GM12878 (cell line): ENCODE data around the gene MAML2. TPM values are rescaled to one million over a fixed set of nuclear protein-coding genes. Genes with fewer than 3 reads are reported as not detected.

Experiments
- ATAC-seq: fragments of 200-7000 bp; cut with Tn5 transposase; 3 replicates; pipeline ENCODE4 v1.9.1; 2020; ENCODE audit warnings: mild to moderate bottlenecking, moderate library complexity
- BruUV-seq: library from RNA; stranded (reverse); fragments of 400-500 nt; replicated peaks from 2 replicates; lab custom pipeline; 2021; lab: Mats Ljungman, UMichigan
- CTCF ChIA-PET: fragments of 300-600 bp; sonication (Branson Sonifier 250); formaldehyde crosslinking; extraction: SDS; loops from one replicate; lab custom pipeline; 2021; ENCODE audit warnings: inconsistent platforms; lab: Yijun Ruan, JAX
- POLR2A ChIA-PET: fragments of 350-600 bp; formaldehyde crosslinking; extraction: SDS; loops from one replicate; lab custom pipeline; 2021; ENCODE audit warnings: inconsistent platforms; lab: Charles Lee
- RAD21 ChIA-PET: fragments of 300-600 bp; sonication (Branson Sonifier 250); formaldehyde crosslinking; loops from one replicate; lab custom pipeline; 2023; ENCODE audit warnings: antibody characterized with exemption; ENCODE audit not compliant: unreplicated experiment; lab: Charles Lee
- SMC1A ChIA-PET: fragments of 300-600 bp; sonication (Branson Sonifier 250); formaldehyde crosslinking; loops from one replicate; lab custom pipeline; 2023; ENCODE audit not compliant: unreplicated experiment, uncharacterized antibody; lab: Charles Lee
- DNase-seq: peaks from one replicate; pipeline ENCODE4 v3.0.0-alpha.2; 2011; ENCODE audit warnings: low read depth, low spot score
- FAIRE-seq: peaks from 3 replicates; lab custom pipeline; 2011; peaks lifted over from hg19 to GRCh38; lab: Jason Lieb, UNC
- H2AFZ ChIP-seq: 2 replicates; pipeline ENCODE4 v1.6.0; 2011; ENCODE audit warnings: low read depth, low read length, control low read depth; ENCODE audit not compliant: control insufficient read depth
- H3K27ac ChIP-seq: 2 replicates; pipeline ENCODE4 v1.5.1; 2011; ENCODE audit warnings: control low read depth; ENCODE audit not compliant: control insufficient read depth, insufficient read depth
- H3K27me3 ChIP-seq, 2 experiments: replicated peaks in 1 of 2; 2 replicates each; pipeline versions ENCODE4 v1.6.0 to v1.6.1; 2011; ENCODE audit warnings: low read length in 1 of 2; ENCODE audit not compliant: control insufficient read depth in 2 of 2, insufficient read depth in 2 of 2
- H3K36me3 ChIP-seq, 2 experiments: 2 replicates each; pipeline ENCODE4 v1.5.1; 2011; ENCODE audit warnings: low read length in 1 of 2; ENCODE audit not compliant: control insufficient read depth in 2 of 2, insufficient read depth in 2 of 2
- H3K4me1 ChIP-seq: 2 replicates; pipeline ENCODE4 v1.6.1; 2011; ENCODE audit warnings: mild to moderate bottlenecking, low read length, moderate library complexity, mixed read lengths; ENCODE audit not compliant: control insufficient read depth, insufficient read depth
- H3K4me2 ChIP-seq: 2 replicates; pipeline ENCODE4 v1.6.0; 2011; ENCODE audit warnings: control low read depth; ENCODE audit not compliant: control insufficient read depth, insufficient read depth
- H3K4me3 ChIP-seq: fragments of 200-600 bp; sonication (generic); 2 replicates; pipeline ENCODE4 v1.5.1; 2016
- H3K79me2 ChIP-seq: 2 replicates; pipeline ENCODE4 v1.6.0; 2011; ENCODE audit warnings: low read length; ENCODE audit not compliant: control insufficient read depth, insufficient read depth
- H3K9ac ChIP-seq: 2 replicates; pipeline ENCODE4 v1.8.0; 2011; ENCODE audit warnings: low read length, control low read depth, mixed read lengths; ENCODE audit not compliant: control insufficient read depth, insufficient read depth
- H3K9me3 ChIP-seq: replicated peaks from 3 replicates; pipeline ENCODE4 v1.5.1; 2011; ENCODE audit warnings: mild to moderate bottlenecking, low read length; ENCODE audit not compliant: control insufficient read depth, insufficient read depth
- H4K20me1 ChIP-seq: 2 replicates; pipeline ENCODE4 v1.6.0; 2011; ENCODE audit not compliant: control insufficient read depth, insufficient read depth
- BCL3 ChIP-seq: IDR thresholded peaks from 2 replicates; pipeline ENCODE4 v1.6.1; 2011; ENCODE audit warnings: borderline replicate concordance, low read depth, mild to moderate bottlenecking, moderate library complexity, low read length; ENCODE audit not compliant: insufficient read depth, poor library complexity, severe bottlenecking
- IKZF2 ChIP-seq, 2 experiments: fragments of 450-650 bp; IDR thresholded peaks; 2 replicates each; pipeline ENCODE4 v1.6.1; 2017; ENCODE audit warnings: mild to moderate bottlenecking in 2 of 2, moderate library complexity in 2 of 2
- RAD21 ChIP-seq: IDR thresholded peaks from 2 replicates; pipeline ENCODE4 v1.6.1; 2011; ENCODE audit warnings: mild to moderate bottlenecking, low read depth, low read length, moderate library complexity; ENCODE audit not compliant: insufficient read depth
- RB1 ChIP-seq: fragments of 450-650 bp; formaldehyde crosslinking; IDR thresholded peaks from 2 replicates; pipeline ENCODE4 v1.6.1; 2017; ENCODE audit warnings: mild to moderate bottlenecking, borderline replicate concordance
- SREBF1 ChIP-seq: IDR thresholded peaks from 2 replicates; pipeline ENCODE4 v1.6.1; 2012; ENCODE audit warnings: mild to moderate bottlenecking, low read length
- STAT1 ChIP-seq: fragments of 450-650 bp; conservative IDR thresholded peaks from 2 replicates; pipeline ENCODE4 v1.6.1; 2014; ENCODE audit warnings: antibody characterized with exemption, mild to moderate bottlenecking
- STAT3 ChIP-seq: IDR thresholded peaks from 2 replicates; pipeline ENCODE4 v1.6.1; 2011; ENCODE audit warnings: low read depth, low read length, improper control_type of control experiment
- WGBS: methylation state at CpG from one replicate; pipeline ENCODE4 v1.1.6; 2016; ENCODE audit warnings: low lambda C conversion rate; ENCODE audit not compliant: insufficient replicate concordance, insufficient coverage; ENCODE audit errors: missing lambda C conversion rate; 5-methylcytosine and 5-hydroxymethylcytosine counted together
- in situ Hi-C: fragments of 300-500 bp; cut with MboI; formaldehyde crosslinking; loops from 9 replicates; pipeline ENCODE4 v1.14.3; 2018; ENCODE audit warnings: mixed read lengths
- intact Hi-C: fragments of 100-400 bp; cut with micrococcal nuclease; formaldehyde crosslinking; loops from one replicate; pipeline ENCODE4 v1.14.2; 2022; ENCODE audit not compliant: unreplicated experiment
- polyA plus RNA-seq, 11 experiments: library from polyadenylated mRNA; depleted of rRNA in 4 of 11; unstranded in 6 of 11; stranded (reverse) in 5 of 11; fragments of >200 nt; fragmentation: Nextera tagmentation in 4 of 11; fragmentation: Illumina TruSeq in 1 of 11; extraction: Ambion mirVana in 4 of 11; extraction: Trizol in 1 of 11; gene quantifications; 1 replicate in 1 of 11; 2 replicates in 10 of 11; pipeline versions ENCODE4 v1.2.1 to v1.2.3, GENCODE V29; 2011 to 2016; ENCODE audit warnings: inconsistent platforms in 2 of 11, missing spikeins in 2 of 11, low read depth in 1 of 11
- total RNA-seq, 4 experiments: library from RNA; depleted of rRNA in 3 of 4; stranded (reverse); fragments of >200 nt in 3 of 4; fragmentation: Illumina TruSeq in 1 of 4; extraction: Trizol in 1 of 4; gene quantifications; 2 replicates each; pipeline versions ENCODE4 v1.2.1 to v1.2.3, GENCODE V29; 2013 to 2021
- TF ChIP-seq, protein P1 (sequence below): fragments of 450-650 bp; IDR thresholded peaks from 2 replicates; pipeline ENCODE4 v1.6.1; 2017; ENCODE audit warnings: mild to moderate bottlenecking, moderate library complexity
- TF ChIP-seq, protein P2 (sequence below): fragments of 450-650 bp; IDR thresholded peaks from 2 replicates; pipeline ENCODE4 v1.6.1; 2017; ENCODE audit warnings: mild to moderate bottlenecking, low read depth, inconsistent platforms; ENCODE audit not compliant: poor library complexity, severe bottlenecking

The MAML2 gene
- total and polyA plus RNA-seq, 10 of the 15 experiments (the other 5 are each of a cell fraction or from before 2014, with no cell fraction given), result 2.5 to 15.1 (median 12.0) TPM

DNA sequence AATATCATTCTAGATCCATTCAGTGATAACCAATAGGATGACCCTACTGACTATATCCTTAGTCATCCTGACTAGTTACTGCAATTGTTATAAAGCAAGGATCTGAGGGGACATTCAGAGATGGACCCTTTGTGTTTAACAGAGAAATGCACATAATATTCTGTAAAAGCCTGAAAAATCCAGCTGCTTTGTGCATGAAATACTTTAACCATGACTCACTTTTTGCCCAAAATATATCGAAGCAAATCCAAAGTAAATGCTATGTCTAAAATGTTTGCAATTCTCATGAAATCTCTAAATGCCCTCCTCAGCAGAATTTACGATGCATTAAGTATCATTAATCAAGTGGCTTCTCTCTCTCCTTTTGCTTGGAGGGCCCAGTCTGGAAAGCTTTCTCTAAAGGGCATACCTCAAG, 240.3 kb downstream of the MAML2 start (continued):
- TF ChIP-seq, protein P1, sequence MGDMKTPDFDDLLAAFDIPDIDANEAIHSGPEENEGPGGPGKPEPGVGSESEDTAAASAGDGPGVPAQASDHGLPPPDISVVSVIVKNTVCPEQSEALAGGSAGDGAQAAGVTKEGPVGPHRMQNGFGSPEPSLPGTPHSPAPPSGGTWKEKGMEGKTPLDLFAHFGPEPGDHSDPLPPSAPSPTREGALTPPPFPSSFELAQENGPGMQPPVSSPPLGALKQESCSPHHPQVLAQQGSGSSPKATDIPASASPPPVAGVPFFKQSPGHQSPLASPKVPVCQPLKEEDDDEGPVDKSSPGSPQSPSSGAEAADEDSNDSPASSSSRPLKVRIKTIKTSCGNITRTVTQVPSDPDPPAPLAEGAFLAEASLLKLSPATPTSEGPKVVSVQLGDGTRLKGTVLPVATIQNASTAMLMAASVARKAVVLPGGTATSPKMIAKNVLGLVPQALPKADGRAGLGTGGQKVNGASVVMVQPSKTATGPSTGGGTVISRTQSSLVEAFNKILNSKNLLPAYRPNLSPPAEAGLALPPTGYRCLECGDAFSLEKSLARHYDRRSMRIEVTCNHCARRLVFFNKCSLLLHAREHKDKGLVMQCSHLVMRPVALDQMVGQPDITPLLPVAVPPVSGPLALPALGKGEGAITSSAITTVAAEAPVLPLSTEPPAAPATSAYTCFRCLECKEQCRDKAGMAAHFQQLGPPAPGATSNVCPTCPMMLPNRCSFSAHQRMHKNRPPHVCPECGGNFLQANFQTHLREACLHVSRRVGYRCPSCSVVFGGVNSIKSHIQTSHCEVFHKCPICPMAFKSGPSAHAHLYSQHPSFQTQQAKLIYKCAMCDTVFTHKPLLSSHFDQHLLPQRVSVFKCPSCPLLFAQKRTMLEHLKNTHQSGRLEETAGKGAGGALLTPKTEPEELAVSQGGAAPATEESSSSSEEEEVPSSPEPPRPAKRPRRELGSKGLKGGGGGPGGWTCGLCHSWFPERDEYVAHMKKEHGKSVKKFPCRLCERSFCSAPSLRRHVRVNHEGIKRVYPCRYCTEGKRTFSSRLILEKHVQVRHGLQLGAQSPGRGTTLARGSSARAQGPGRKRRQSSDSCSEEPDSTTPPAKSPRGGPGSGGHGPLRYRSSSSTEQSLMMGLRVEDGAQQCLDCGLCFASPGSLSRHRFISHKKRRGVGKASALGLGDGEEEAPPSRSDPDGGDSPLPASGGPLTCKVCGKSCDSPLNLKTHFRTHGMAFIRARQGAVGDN, result no peak
- TF ChIP-seq SREBF1 (no peak), BCL3 (no peak)

- no peak overlapping the region for H3K4me2 ChIP-seq
- intact Hi-C loops (no loop called here), in situ Hi-C loops (no loop called here)
- RAD21 ChIA-PET, result interaction anchor here (1.2 kb wide), 1 partner anchor 242 kb away, joined by 7 read pairs; the partner anchor contains the start of gene MAML2
- no peaks in the 10 kb centered on the region for H3K36me3 ChIP-seq
- POLR2A ChIA-PET, result interaction anchor here (1.7 kb wide), 1 partner anchor 12 kb away, joined by 4 read pairs; no protein-coding TSS in a partner anchor
- no peak for FAIRE-seq
- SMC1A ChIA-PET, result interaction anchor here (0.9 to 1.8 kb wide), 5 partner anchors 9 to 26 kb away, joined by 3 to 5 read pairs (median 3); no protein-coding TSS in a partner anchor
- no peaks in the 10 kb centered on the region for H3K4me1 ChIP-seq
- no peak overlapping the region for H3K9ac ChIP-seq
- DNase-seq, result no peak
- no peak for ATAC-seq
- H4K20me1 ChIP-seq, result no peaks in the 10 kb centered on the region
- CTCF ChIA-PET, result interaction anchor here (0.9 to 1.4 kb wide), 3 partner anchors 10 to 292 kb away, joined by 3 to 4 read pairs (median 3); no protein-coding TSS in a partner anchor
- H3K9me3 ChIP-seq, result no peaks in the 10 kb centered on the region
- 84% methylated on average over 4 of the region's 4 CpGs for WGBS
- H3K27ac ChIP-seq, result no peak overlapping the region
- H3K79me2 ChIP-seq, result no peaks in the 10 kb centered on the region; the same call in 1 of the 2 replicates
- no peak overlapping the region for H2AFZ ChIP-seq
- BruUV-seq, result no TSS peak
- H3K4me3 ChIP-seq, result no peak overlapping the region
- no peaks in the 10 kb centered on the region for H3K27me3 ChIP-seq
- TF ChIP-seq, protein P2, sequence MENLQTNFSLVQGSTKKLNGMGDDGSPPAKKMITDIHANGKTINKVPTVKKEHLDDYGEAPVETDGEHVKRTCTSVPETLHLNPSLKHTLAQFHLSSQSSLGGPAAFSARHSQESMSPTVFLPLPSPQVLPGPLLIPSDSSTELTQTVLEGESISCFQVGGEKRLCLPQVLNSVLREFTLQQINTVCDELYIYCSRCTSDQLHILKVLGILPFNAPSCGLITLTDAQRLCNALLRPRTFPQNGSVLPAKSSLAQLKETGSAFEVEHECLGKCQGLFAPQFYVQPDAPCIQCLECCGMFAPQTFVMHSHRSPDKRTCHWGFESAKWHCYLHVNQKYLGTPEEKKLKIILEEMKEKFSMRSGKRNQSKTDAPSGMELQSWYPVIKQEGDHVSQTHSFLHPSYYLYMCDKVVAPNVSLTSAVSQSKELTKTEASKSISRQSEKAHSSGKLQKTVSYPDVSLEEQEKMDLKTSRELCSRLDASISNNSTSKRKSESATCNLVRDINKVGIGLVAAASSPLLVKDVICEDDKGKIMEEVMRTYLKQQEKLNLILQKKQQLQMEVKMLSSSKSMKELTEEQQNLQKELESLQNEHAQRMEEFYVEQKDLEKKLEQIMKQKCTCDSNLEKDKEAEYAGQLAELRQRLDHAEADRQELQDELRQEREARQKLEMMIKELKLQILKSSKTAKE, result no peak
- TF ChIP-seq STAT1 (no peak), RAD21 (no peak), IKZF2 (IDR thresholded peaks at IDR 0.05) (no peak), STAT3 (no peak), RB1 (no peak)
- TF ChIP-seq, protein P1, result no peak
Observed at GRCh38 chr11:96101146-96101545, 241.8 kb downstream of the MAML2 start.
